Parathyroid adenoma (tissue), 2 donors: Measurements from ENCODE around the gene ST6GAL1.

Experiments used
- H2AFZ ChIP-seq: fragments of 300-600 bp; sonication (generic); one replicate; pipeline ENCODE4 v1.7.0; 2017; ENCODE audit warnings: antibody characterized with exemption, mild to moderate bottlenecking
- H3K27ac ChIP-seq: fragments of 300-600 bp; sonication (generic); one replicate; pipeline ENCODE4 v1.7.0; 2017
- H3K27me3 ChIP-seq: fragments of 300-600 bp; sonication (generic); one replicate; pipeline ENCODE4 v1.7.0; 2017; ENCODE audit warnings: low read length; ENCODE audit not compliant: control insufficient read depth, insufficient read depth
- H3K36me3 ChIP-seq: fragments of 300-600 bp; sonication (generic); one replicate; pipeline ENCODE4 v1.7.0; 2017; ENCODE audit warnings: low read length; ENCODE audit not compliant: control insufficient read depth, insufficient read depth
- H3K4me1 ChIP-seq: fragments of 300-600 bp; sonication (generic); one replicate; pipeline ENCODE4 v1.7.0; 2017; ENCODE audit warnings: control low read depth
- H3K4me2 ChIP-seq: fragments of 300-600 bp; sonication (generic); one replicate; pipeline ENCODE4 v1.7.0; 2017; ENCODE audit warnings: low read length
- H3K4me3 ChIP-seq: fragments of 300-600 bp; sonication (generic); one replicate; pipeline ENCODE4 v1.7.0; 2017; ENCODE audit warnings: low read depth, low read length
- H3K79me2 ChIP-seq: fragments of 300-600 bp; sonication (generic); one replicate; pipeline ENCODE4 v1.7.0; 2017; ENCODE audit warnings: control low read depth
- H3K9ac ChIP-seq: fragments of 300-600 bp; sonication (generic); one replicate; pipeline ENCODE4 v1.7.0; 2017; ENCODE audit warnings: mild to moderate bottlenecking
- H3K9me3 ChIP-seq: fragments of 300-600 bp; sonication (generic); one replicate; pipeline ENCODE4 v1.7.0; 2017; ENCODE audit warnings: low read length; ENCODE audit not compliant: control insufficient read depth
- CTCF ChIP-seq: fragments of 300-600 bp; sonication (generic); IDR thresholded peaks from one replicate; pipeline ENCODE4 v1.7.0; 2017; ENCODE audit warnings: antibody characterized with exemption, mild to moderate bottlenecking
- donor health status: primary hyperparathyroidism.

The ST6GAL1 gene

GRCh38 chr3:186955898-186956696 is 25.8 kb downstream of the ST6GAL1 start:
- Histone ChIP-seq H3K79me2 (peaks cover 2% of the 10 kb centered on the region), H3K27ac (peak overlapping the region; percentile 29), H3K9me3 (no peaks in the 10 kb centered on the region), H3K4me1 (peaks cover 9% of the 10 kb centered on the region), H3K4me3 (no peak overlapping the region), H3K27me3 (no peaks in the 10 kb centered on the region), H3K36me3 (no peaks in the 10 kb centered on the region), H3K4me2 (no peak overlapping the region), H2AFZ (peak overlapping the region; percentile 17), H3K9ac (no peak overlapping the region)
- TF ChIP-seq CTCF = no peak

- peaks cover 11% of the 10 kb centered on the region for H3K4me1 ChIP-seq
- no peak overlapping the region for H3K4me3 ChIP-seq
- H3K27me3 ChIP-seq = no peaks in the 10 kb centered on the region
- no peak overlapping the region for H3K9ac ChIP-seq
- H3K9me3 ChIP-seq = no peaks in the 10 kb centered on the region
- no peak overlapping the region for H3K27ac ChIP-seq
- peaks cover 2% of the 10 kb centered on the region for H3K79me2 ChIP-seq
- no peak for TF ChIP-seq CTCF
- no peak overlapping the region for H2AFZ ChIP-seq
- H3K4me2 ChIP-seq = no peak overlapping the region
- H3K36me3 ChIP-seq = no peaks in the 10 kb centered on the region
Measured at GRCh38 chr3:186959029-186959624, 28.8 kb downstream of the ST6GAL1 start.

GRCh38 chr3:186960347-186960746 is 30.0 kb downstream of the ST6GAL1 start:
- Histone ChIP-seq H3K9ac (no peak overlapping the region), H3K27ac (no peak overlapping the region), H3K4me3 (no peak overlapping the region), H2AFZ (no peak overlapping the region), H3K9me3 (no peaks in the 10 kb centered on the region), H3K4me1 (peaks cover 21% of the 10 kb centered on the region), H3K79me2 (peaks cover 2% of the 10 kb centered on the region), H3K27me3 (no peaks in the 10 kb centered on the region), H3K4me2 (no peak overlapping the region), H3K36me3 (no peaks in the 10 kb centered on the region)
- TF ChIP-seq CTCF = no peak

- no peak for TF ChIP-seq CTCF
- Histone ChIP-seq H3K36me3 (no peaks in the 10 kb centered on the region), H3K4me3 (no peak overlapping the region), H3K4me1 (peaks cover 17% of the 10 kb centered on the region), H2AFZ (no peak overlapping the region), H3K4me2 (no peak overlapping the region), H3K27ac (no peak overlapping the region), H3K27me3 (no peaks in the 10 kb centered on the region), H3K79me2 (no peaks in the 10 kb centered on the region), H3K9me3 (no peaks in the 10 kb centered on the region), H3K9ac (no peak overlapping the region)
Measured at GRCh38 chr3:186962445-186962844, 32.1 kb downstream of the ST6GAL1 start.
